HTERT RPE-1 (cell line): Measurements from ENCODE around the gene WWOX.

Experiments
- in situ Hi-C: fragments of 300-500 bp; cut with MboI; formaldehyde crosslinking; loops from 4 replicates; pipeline ENCODE4 v1.14.3; 2020; ENCODE audit warnings: low sequenced_read_pairs

Gene WWOX

GRCh38 chr16:79131321-79132075, 1032.0 kb downstream of the WWOX start:
- in situ Hi-C loops, result no loop called here

DNA sequence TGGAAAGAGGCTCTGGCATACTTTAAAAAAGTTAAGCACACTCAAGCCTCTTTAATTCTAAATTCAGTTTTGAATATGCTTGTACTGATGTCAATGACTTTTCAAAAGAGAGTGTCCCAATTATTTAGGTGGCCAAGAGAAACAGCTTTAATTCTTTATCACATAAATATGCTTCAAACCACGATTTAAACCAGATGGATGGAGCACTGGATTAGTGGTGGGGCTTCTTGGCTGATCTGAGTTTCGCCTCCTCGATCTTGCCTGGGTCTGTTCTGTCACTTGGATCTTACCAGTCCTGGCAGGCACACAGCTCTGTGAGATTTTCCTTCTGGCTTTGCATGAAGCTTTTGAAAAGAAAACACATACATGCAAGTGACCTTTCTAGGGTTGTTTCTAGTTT, 1033.2 kb downstream of the WWOX start:
- in situ Hi-C loops, result no loop called here

- in situ Hi-C loops, result no loop called here
Measured at GRCh38 chr16:79134300-79134699, 1034.8 kb downstream of the WWOX start.

GRCh38 chr16:79136955-79137354, 1037.5 kb downstream of the WWOX start:
- in situ Hi-C loops, result no loop called here

DNA sequence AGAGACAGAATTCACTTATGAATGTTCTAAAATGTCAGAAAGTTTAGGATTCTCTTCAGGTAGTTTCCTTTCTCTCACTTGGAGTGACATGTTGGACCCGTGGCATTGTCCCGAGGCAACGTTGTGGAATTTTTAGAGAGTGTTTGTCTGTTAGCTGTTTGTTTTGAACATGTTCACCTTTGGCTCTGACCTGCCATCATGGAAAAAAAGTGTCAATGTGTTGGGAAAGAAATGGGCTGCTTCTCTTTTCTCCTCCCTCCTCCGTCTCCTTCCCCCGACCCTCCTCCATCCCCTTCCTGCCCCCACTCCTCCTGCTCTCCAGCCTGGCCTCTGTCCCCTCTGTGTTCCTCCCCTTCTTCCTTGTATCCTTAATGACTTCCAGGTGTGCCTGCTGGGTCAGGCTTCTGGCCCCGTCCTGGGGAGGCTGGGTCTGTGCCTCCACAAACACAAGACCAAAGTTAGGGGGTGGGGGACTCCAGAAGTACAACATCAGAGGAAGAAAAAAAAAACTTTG, 1038.0 kb downstream of the WWOX start:
- in situ Hi-C loops, result no loop called here

DNA sequence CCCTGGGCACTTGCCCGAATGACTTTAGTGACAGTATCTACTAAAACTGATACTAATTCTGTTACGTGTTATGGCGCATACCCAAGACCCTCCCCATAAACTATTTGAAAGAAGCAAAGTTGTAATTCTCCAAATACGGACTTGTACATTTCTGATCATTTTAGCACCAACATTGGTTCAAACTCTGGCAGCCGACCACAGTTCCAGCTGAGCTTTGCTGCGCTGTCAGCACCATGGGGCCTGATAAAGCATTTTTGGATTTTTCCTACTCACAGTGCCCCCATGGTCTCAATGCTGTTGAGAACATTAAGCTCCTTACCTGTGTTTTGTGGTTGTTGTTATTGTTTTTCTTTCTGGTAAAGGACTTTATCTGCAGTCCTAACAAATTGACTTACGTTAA, 1040.3 kb downstream of the WWOX start:
- in situ Hi-C loops, result no loop called here

DNA sequence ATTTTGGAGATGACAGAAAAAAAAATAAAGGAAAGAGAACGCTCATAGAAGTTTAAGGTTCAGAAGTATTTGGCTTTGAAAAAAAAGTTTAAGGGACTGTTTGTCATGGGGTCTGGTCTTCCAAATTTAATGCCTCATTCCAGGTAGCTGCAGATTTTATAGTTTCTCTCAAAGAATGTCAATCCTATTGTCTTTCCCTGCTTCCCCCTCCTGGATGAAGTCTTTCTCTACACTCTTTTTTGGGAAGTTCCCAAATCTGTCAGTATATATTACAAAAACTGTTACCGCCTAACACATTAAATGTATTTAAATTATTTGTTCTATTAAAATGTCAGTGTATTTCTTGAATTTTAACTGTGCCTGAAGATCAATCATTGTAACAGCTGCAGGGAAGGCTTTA, 1043.6 kb downstream of the WWOX start:
- in situ Hi-C loops, result no loop called here

DNA sequence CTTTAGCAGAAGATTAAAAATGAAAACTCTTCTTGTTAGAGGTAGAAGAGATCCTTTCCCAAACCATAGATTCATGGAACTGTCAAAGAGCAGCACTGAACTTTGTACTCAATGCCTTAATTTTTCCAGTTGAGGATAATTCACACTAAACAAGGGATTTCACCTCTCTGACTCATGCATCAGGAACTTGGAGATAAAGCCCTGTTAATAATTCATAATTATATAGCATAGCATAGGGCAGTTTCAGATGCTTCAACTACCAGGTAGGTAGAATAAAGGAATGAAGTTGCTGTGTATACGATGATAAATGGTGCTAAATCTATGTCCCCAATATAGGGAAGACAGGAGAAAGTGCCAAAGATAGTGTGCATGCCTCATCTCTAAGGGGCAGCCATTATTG, 1050.7 kb downstream of the WWOX start:
- in situ Hi-C loops, result no loop called here

GRCh38 chr16:79150632-79151310, 1051.3 kb downstream of the WWOX start:
- in situ Hi-C loops, result no loop called here

DNA sequence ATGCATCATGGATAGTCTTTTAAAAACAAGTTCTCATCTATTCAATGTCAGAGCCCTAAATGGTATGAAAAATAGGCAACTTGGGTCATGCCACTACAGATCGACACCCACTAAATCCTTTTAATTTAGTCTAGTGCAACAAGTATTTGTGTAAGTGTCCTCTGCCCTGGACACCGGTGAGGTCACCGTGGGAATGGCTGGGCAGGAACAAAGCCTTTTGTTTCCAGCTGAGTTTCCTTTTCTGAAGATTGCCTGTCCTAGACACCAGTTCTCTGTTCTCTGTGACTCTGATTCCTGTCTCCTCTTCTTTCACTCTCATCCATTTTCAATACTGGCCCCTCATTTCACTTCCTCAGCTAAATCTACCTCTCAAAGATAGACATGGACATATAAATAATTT, 1054.6 kb downstream of the WWOX start:
- in situ Hi-C loops, result no loop called here

GRCh38 chr16:79155471-79155870, 1056.0 kb downstream of the WWOX start:
- in situ Hi-C loops, result no loop called here

DNA sequence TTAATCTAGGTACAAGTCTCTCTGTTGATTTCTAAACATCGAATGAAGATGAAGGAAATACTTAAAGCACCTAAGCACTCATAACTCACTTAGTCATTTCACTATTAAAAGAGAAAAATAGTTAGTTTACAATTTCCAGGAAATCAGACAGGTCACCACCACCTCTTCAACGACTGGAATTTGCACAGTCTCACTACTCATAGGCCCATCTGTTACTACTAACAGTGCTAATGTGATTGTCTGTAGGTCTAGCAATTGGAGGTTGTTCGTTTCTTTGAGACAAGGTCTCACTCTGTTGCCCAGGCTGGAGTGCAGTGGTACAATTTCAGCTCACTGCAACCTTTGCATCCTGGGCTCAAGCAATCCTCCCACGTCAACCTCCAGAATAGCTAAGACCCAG, 1056.5 kb downstream of the WWOX start:
- in situ Hi-C loops, result no loop called here

DNA sequence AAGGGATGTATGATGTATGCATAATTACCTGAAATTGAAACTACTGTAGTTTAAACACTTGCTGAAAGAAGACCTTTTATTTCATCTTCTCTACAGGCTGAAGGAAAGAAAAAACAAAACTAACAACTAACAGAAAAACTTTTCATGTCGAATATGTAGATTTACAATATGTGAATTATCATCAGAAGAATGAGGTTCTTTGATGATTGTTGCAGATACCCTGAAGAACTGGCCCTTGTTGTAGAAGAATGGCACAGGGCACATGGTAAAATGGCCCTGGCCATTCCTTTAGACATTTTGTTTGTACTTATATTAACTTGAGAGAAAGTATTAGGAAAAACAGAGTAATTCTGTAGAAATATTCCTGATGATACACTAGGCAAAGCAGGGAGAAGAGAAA, 1057.3 kb downstream of the WWOX start:
- in situ Hi-C loops, result no loop called here

DNA sequence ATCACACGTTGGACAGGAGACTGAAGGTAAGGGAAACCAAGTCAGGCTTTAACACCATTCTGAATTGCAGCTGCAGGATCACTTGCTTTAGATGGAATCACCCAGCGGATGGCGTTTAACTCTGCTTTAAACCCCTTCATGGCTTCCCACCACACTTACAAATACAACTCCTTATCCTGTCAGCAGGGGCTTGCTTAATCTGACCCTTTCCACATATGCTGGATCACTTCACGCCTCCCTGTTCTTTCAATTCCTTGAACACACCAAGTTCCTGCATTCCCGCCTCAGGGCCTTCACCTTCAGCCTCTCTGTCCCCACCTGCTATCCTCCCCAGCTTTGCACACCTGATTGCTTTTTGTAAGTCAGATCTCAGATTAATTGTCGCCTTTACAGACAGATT, 1058.9 kb downstream of the WWOX start:
- in situ Hi-C loops, result no loop called here

- in situ Hi-C loops, result no loop called here
Measured at GRCh38 chr16:79159261-79160049, 1060.0 kb downstream of the WWOX start.

- in situ Hi-C loops, result no loop called here
Measured at GRCh38 chr16:79162977-79163376, 1063.5 kb downstream of the WWOX start.

DNA sequence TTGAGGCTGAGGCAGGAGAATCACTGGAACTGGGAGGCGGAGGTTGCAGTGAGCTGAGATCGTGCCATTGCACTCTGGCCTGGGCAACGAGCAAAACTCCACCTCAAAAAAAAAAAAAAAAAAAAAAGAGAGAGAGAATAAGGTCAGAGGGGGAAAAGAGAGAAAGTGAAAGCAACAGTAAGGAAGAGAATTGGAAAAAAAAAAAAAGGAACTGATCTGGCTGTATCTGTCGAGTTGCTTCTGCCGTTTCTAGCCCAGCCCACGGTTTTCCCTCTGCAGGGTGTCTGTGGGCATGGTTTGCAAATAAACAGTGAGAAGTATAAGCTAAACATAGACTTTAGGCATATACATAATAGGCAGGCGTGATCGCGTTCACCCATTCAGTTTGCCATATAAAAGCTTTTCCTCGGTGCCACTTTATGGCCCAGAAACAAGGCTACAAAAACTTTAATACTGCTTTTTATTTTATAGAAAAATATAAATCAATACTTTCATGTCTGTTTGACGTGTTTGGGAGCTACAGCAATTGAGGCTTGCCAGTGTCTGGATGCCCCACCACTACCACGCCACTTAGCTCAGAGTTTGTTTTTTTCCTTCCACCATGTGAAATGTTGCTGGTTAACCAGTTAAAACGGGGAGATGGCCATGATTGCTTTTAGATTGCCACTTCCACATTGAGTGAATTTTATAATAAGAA, 1064.4 kb downstream of the WWOX start:
- in situ Hi-C loops, result no loop called here

GRCh38 chr16:79164388-79164995, 1065.0 kb downstream of the WWOX start:
- in situ Hi-C loops, result no loop called here

- in situ Hi-C loops, result no loop called here
Measured at GRCh38 chr16:79165079-79165478, 1065.6 kb downstream of the WWOX start.

- in situ Hi-C loops, result no loop called here
Measured at GRCh38 chr16:79165506-79165905, 1066.1 kb downstream of the WWOX start.

- in situ Hi-C loops, result no loop called here
Measured at GRCh38 chr16:79167893-79168292, 1068.4 kb downstream of the WWOX start.
